ENCODE results near the gene IL17RD. TPM values are rescaled to one million over a fixed set of nuclear protein-coding genes. Genes with fewer than 3 reads are reported as not detected.
A peak's percentile ranks its signal among the peaks of the same experiment; 100 is the strongest.

The IL17RD gene
- total and polyA plus RNA-seq, 2 donors from 2014 or later, result 4.4 to 18.9 TPM

- intact Hi-C loops (cut with DNase I), result no loop called here
- Histone ChIP-seq H3K9ac (ENCODE audit: low read length in 3 of 3) (no peak overlapping the region), H3K9me3 (ENCODE audit: control insufficient read depth in 2 of 3, insufficient read depth in 1 of 3, low read length in 3 of 3) (no peaks in the 10 kb centered on the region), H3K4me3 (ENCODE audit: low read length in 3 of 3) (no peak overlapping the region), H3K27ac (ENCODE audit: low read depth in 2 of 2, low read length in 2 of 2) (no peak overlapping the region), H3K4me1 (ENCODE audit: control insufficient read depth in 2 of 3, insufficient read depth in 2 of 3, low read depth in 1 of 3, low read length in 3 of 3) (peaks cover 3 to 8% (median 3%) of the 10 kb centered on the region in 3 donors), H3K36me3 (ENCODE audit: control insufficient read depth in 2 of 3, insufficient read depth in 3 of 3, low read length in 3 of 3) (no peaks in the 10 kb centered on the region), H3K27me3 (ENCODE audit: control insufficient read depth, insufficient read depth, low read length) (no peaks in the 10 kb centered on the region)
- DNase-seq (peak in 2 of 5 donors; percentile 21 to 50), FAIRE-seq (no peak)
- no peak for TF ChIP-seq CTCF (IDR thresholded peaks at IDR 0.05; ENCODE audit: borderline replicate concordance, extremely low read depth, insufficient read depth)
Measured at GRCh38 chr3:57048052-57048671, 117.0 kb downstream of the IL17RD start.

- DNase-seq (no peak), FAIRE-seq (no peak)
- peaks cover 3 to 8% (median 3%) of the 10 kb centered on the region in 3 donors for H3K4me1 ChIP-seq (ENCODE audit: control insufficient read depth in 2 of 3, insufficient read depth in 2 of 3, low read depth in 1 of 3, low read length in 3 of 3)
- H3K36me3 ChIP-seq (ENCODE audit: control insufficient read depth in 2 of 3, insufficient read depth in 3 of 3, low read length in 3 of 3), result no peaks in the 10 kb centered on the region
- H3K9ac ChIP-seq (ENCODE audit: low read length in 3 of 3), result no peak overlapping the region
- no peak overlapping the region for H3K4me3 ChIP-seq (ENCODE audit: low read length in 3 of 3)
- no peak for TF ChIP-seq CTCF (IDR thresholded peaks at IDR 0.05; ENCODE audit: borderline replicate concordance, extremely low read depth, insufficient read depth)
- H3K27me3 ChIP-seq (ENCODE audit: control insufficient read depth, insufficient read depth, low read length), result no peaks in the 10 kb centered on the region
- no peak overlapping the region for H3K27ac ChIP-seq (ENCODE audit: low read depth in 2 of 2, low read length in 2 of 2)
- intact Hi-C loops (cut with DNase I), result no loop called here
- H3K9me3 ChIP-seq (ENCODE audit: control insufficient read depth in 2 of 3, insufficient read depth in 1 of 3, low read length in 3 of 3), result no peaks in the 10 kb centered on the region
Measured at GRCh38 chr3:57046101-57046765, 118.9 kb downstream of the IL17RD start.

- no peak for TF ChIP-seq CTCF (IDR thresholded peaks at IDR 0.05; ENCODE audit: borderline replicate concordance, extremely low read depth, insufficient read depth)
- no peaks in the 10 kb centered on the region for H3K36me3 ChIP-seq (ENCODE audit: control insufficient read depth in 2 of 3, insufficient read depth in 3 of 3, low read length in 3 of 3)
- H3K4me3 ChIP-seq (ENCODE audit: low read length in 3 of 3), result no peak overlapping the region
- DNase-seq, result no peak
- no peak overlapping the region for H3K9ac ChIP-seq (ENCODE audit: low read length in 3 of 3)
- H3K9me3 ChIP-seq (ENCODE audit: control insufficient read depth in 2 of 3, insufficient read depth in 1 of 3, low read length in 3 of 3), result no peaks in the 10 kb centered on the region
- intact Hi-C loops (cut with DNase I), result no loop called here
- H3K27me3 ChIP-seq (ENCODE audit: control insufficient read depth, insufficient read depth, low read length), result no peaks in the 10 kb centered on the region
- peaks cover 3 to 8% (median 3%) of the 10 kb centered on the region in 3 donors for H3K4me1 ChIP-seq (ENCODE audit: control insufficient read depth in 2 of 3, insufficient read depth in 2 of 3, low read depth in 1 of 3, low read length in 3 of 3)
- no peak for FAIRE-seq
- no peak overlapping the region for H3K27ac ChIP-seq (ENCODE audit: low read depth in 2 of 2, low read length in 2 of 2)
Measured at GRCh38 chr3:57043518-57043917, 121.6 kb downstream of the IL17RD start.

All from kidney (tissue), 14 donors.